Measurements from ENCODE around the gene NAT9. TPM values are rescaled to one million over a fixed set of nuclear protein-coding genes. Genes with fewer than 3 reads are reported as not detected.

The NAT9 gene
- total RNA-seq, 4 donors from 2014 or later = 27.5 to 78.6 (median 43.2) TPM

- Histone ChIP-seq H3K36me3 (no peaks in the 10 kb centered on the region), H3K27ac (peak overlapping the region in 1 of 4 donors; percentile 67), H3K27me3 (peaks cover 0 to 84% of the 10 kb centered on the region in 2 donors), H3K9me3 (no peaks in the 10 kb centered on the region), H3K4me1 (peaks cover 0 to 40% (median 23%) of the 10 kb centered on the region in 4 donors), H3K4me3 (peak overlapping the region in 1 of 4 donors; percentile 45)
- 40 to 42% methylated on average over 16 of the region's 16 CpGs for WGBS, 2 donors
- no peak for DNase-seq (ENCODE audit: low spot score in 2 of 2)
- no peak for TF ChIP-seq POLR2A (IDR thresholded peaks at IDR 0.05)
- TF ChIP-seq EP300 (IDR thresholded peaks at IDR 0.05) = no peak
- TF ChIP-seq CTCF (IDR thresholded peaks at IDR 0.05) = no peak
Observed at GRCh38 chr17:74738051-74738996, 37.8 kb downstream of the NAT9 start.

GRCh38 chr17:74737299-74738050 lies 38.7 kb downstream of the NAT9 start:
- peak in 2 of 5 experiments; percentile 5 to 9 for TF ChIP-seq CTCF (IDR thresholded peaks at IDR 0.05)
- no peak for TF ChIP-seq EP300 (IDR thresholded peaks at IDR 0.05)
- no peak for TF ChIP-seq POLR2A (IDR thresholded peaks at IDR 0.05)
- no peak for DNase-seq (ENCODE audit: low spot score in 2 of 2)
- peaks cover 0 to 34% (median 23%) of the 10 kb centered on the region in 4 donors for H3K4me1 ChIP-seq
- H3K36me3 ChIP-seq = no peaks in the 10 kb centered on the region
- no peaks in the 10 kb centered on the region for H3K9me3 ChIP-seq
- peaks cover 0 to 86% of the 10 kb centered on the region in 2 donors for H3K27me3 ChIP-seq
- 3% methylated on average over 21 to 27 of the region's 38 CpGs for WGBS, 2 donors
- H3K27ac ChIP-seq = peak overlapping the region in 1 of 4 donors; percentile 67
- H3K4me3 ChIP-seq = peak overlapping the region in 2 of 4 donors; percentile 38 to 45

- Histone ChIP-seq H3K36me3 (no peaks in the 10 kb centered on the region), H3K4me1 (peaks cover 0 to 29% (median 23%) of the 10 kb centered on the region in 4 donors), H3K27me3 (peaks cover 0 to 89% of the 10 kb centered on the region in 2 donors), H3K9me3 (no peaks in the 10 kb centered on the region), H3K4me3 (peak within 1 kb of the TSS in 3 of 4 donors; percentile 16 to 45 (median 38)), H3K27ac (peak within 1 kb of the TSS in 1 of 4 donors; percentile 67)
- TF ChIP-seq CTCF (IDR thresholded peaks at IDR 0.05) = peak; percentile 5 to 55 (median 45)
- no peak for TF ChIP-seq POLR2A (IDR thresholded peaks at IDR 0.05)
- TF ChIP-seq EP300 (IDR thresholded peaks at IDR 0.05) = no peak
- DNase-seq (ENCODE audit: low spot score in 2 of 2) = no peak
- WGBS, 2 donors = 4 to 5% methylated on average over 18 to 31 of the region's 67 CpGs
Observed at GRCh38 chr17:74736513-74737298, 39.4 kb downstream of the NAT9 start, which contains the start of gene RAB37. Gene RAB37, plus strand, starts transcription at chr17:74737256. Its CDS starts 17 bp downstream, at chr17:74737273.

- no peak for TF ChIP-seq POLR2A (IDR thresholded peaks at IDR 0.05)
- TF ChIP-seq EP300 (IDR thresholded peaks at IDR 0.05) = no peak
- no peak for TF ChIP-seq CTCF (IDR thresholded peaks at IDR 0.05)
- Histone ChIP-seq H3K36me3 (no peaks in the 10 kb centered on the region), H3K4me1 (peaks cover 0 to 26% (median 23%) of the 10 kb centered on the region in 4 donors), H3K27me3 (peaks cover 0 to 78% of the 10 kb centered on the region in 2 donors), H3K4me3 (no peak overlapping the region), H3K9me3 (no peaks in the 10 kb centered on the region), H3K27ac (no peak overlapping the region)
- WGBS, 2 donors = 89 to 95% methylated on average over 3 of the region's 3 CpGs
- no peak for DNase-seq (ENCODE audit: low spot score in 2 of 2)
Observed at GRCh38 chr17:74734256-74734655, 41.9 kb downstream of the NAT9 start.

All from tibial nerve (tissue), 4 donors.